GM19240 (cell line): Measurements from ENCODE around the gene WDR27.
"Not testable (repeated sequence)": the region's sequence is repeated elsewhere in the genome, so short reads cannot be mapped to it uniquely, and the experiment has no call there.

Experiments
- DNase-seq: peaks from one replicate; pipeline ENCODE4 v3.0.0; 2011; ENCODE audit warnings: low spot score; ENCODE audit not compliant: insufficient read length

WDR27 gene

DNA sequence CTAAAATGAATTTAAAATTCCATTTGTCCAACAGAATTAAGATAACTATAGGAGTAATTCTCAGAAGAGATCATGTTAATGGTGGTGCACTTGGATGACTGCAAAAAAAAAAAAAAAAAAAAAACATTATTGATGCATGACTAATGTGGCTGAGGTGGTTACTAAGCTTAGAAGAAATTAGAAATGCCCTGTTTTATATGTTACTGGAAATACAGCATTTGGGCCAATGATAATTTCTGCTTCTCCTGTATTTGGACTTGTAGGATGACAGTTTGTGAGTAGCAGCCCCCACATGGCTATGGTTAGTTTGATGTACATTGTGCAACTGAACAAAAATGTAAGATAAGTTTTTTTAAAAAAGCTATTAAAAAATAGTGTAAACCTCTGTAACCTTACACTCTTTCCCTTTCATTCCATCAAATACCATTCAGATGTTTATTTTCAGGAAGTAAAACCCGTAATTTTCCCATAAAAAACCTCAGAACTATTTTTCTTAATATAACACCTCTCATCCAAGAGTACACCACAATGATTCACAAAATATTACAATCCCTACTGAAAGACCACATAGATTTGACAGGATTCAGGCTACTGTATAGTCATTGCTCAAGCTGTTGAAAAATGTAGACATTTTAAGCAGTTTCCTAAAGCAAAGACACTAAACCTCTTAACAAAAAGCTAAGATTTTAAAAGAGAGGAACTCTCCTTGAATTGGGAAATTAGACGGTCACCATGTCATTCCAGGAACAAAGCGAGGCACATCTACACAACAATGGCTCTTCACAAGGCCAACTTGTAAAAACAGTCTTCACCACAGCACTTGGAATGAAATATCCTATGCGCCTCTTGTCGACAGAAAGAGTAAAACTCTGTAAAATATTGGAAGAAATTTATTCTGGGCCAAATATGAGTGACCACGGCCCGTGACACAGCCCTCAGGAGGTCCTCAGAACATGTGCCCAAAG lies 83.0 kb downstream of the WDR27 start:
- DNase-seq, result no peak

DNA sequence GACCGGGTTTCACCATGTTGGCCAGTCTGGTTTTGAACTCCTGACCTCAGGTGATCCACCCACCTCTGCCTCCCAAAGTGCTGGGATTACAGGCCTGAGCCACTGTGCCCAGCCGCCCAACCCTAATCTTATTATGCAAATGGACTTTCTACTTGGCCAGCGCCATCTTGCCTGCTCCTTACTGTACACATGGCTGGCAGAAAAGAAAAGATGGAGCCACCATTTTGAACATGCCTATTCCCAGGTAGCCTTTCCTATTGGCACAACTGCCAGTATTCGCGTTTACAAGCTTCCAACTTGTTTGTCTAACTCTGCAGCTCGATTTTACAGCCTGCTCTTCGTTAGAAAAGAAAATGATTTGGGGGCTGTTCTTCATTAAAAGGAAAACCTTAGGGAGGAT lies 84.3 kb downstream of the WDR27 start:
- no peak for DNase-seq

DNA sequence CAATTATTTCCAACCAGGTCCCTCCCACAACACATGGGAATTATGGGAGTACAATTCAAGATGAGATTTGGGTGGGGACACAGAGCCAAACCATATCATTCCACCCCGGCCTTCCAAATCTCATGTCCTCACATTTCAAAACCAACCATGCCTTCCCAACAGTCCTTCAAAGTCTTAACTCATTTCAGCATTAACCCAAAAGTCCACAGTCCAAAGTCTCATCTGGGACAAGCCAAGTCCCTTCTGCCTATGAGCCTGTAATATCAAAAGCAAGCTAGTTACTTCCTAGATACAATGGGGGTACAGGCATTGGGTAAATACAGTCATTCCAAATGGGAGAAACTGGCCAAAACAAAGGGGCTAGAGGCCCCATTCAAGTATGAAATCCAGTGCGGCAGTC lies 93.2 kb downstream of the WDR27 start:
- DNase-seq, result not testable (repeated sequence)

DNA sequence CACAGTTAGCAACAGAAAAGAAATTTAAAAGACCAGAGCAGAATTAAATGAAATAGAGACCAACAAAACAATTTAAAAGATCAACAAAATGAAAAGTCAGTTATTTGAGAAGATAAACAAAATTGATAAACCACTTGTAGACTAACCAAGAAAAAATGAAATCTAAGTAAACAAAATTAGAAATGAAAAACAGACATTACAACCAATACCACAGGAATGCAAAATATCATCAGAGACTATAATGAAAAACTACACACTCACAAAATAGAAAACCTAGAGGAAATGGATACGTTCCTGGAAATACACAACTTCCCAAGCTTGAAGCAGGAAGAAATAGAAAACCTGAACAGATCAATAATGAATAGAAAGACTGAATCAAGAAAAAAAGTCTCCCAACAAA lies 97.8 kb downstream of the WDR27 start:
- no peak for DNase-seq

DNA sequence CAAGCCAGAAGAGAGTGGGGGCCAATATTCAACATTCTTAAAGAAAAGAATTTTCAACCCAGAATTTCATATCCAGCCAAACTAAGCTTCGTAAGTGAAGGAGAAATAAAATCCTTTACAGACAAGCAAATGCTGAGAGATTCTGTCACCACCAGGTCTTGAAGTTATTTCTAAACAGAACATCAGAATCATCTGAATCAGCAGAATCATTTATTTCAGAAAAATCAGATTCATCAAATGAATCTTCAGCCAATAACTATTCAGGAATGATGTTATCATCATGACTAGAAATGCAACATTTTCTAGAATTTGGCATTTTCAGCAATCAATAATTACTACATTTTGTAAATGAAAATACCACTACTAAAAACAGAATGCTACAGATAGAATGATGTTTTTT lies 100.7 kb downstream of the WDR27 start:
- not testable (repeated sequence) for DNase-seq

DNA sequence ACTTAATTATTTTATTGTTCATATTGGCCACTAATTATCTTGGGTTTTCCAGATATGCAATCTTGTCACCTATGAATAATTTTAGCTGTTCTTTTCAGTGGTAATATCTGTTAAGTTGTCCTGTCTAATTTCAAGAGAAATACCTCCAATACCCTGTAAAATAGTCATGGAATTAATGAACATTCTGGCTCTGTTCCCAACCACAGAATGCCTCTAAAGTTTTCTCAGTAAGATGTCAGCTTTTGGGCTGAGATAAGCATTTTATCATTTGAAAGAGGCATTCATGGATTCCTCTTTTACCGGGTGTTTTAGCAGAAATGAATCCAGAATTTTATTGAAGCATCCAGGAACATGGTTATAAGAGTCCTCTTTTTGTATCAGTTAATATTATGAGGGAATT lies 109.3 kb downstream of the WDR27 start:
- DNase-seq, result no peak

DNA sequence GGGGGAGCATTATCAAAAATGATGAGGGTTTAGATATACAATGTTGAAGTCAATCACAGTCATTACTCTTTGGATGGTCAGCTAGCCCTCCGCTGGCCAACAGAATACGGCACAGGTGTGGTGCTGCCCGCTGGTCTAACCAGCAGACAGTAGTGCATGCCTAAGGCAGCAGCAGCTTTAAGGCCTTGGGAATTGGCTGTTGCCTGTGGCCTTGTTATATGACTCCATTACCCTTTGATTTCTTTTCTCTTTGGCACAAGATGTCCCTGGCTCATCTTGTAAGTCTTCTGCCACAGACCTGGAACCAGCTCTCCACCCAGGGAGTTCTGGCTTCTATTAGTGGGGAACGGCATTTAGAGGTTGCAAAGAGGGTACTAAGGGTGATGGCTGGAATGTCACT lies 110.2 kb downstream of the WDR27 start:
- DNase-seq, result no peak

DNA sequence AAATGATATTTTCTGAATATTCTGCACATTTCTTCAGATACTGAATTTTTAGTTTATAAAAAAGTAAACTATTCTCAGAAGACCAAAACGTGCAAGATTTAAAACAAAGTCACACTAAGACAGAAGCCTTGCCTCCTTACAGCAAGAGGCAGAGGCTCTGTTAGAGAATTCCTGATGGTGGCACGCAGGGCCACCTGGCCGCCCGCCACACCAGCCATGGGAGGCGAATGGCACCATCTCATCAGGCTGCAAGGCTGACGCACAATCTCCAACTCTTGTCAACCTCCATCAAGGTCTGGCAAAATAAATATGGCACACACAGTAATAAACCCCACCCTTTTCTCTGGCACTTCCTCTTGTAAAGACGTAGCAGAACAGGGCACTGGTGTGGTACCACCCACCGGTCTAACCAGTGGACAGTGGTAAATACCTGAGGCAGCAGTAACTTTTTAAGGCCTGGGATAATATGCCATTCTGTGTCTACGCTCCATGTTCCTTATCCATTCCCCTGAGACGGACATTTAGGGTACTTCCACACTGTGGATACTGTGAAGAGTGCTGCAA lies 111.4 kb downstream of the WDR27 start:
- DNase-seq, result no peak

DNA sequence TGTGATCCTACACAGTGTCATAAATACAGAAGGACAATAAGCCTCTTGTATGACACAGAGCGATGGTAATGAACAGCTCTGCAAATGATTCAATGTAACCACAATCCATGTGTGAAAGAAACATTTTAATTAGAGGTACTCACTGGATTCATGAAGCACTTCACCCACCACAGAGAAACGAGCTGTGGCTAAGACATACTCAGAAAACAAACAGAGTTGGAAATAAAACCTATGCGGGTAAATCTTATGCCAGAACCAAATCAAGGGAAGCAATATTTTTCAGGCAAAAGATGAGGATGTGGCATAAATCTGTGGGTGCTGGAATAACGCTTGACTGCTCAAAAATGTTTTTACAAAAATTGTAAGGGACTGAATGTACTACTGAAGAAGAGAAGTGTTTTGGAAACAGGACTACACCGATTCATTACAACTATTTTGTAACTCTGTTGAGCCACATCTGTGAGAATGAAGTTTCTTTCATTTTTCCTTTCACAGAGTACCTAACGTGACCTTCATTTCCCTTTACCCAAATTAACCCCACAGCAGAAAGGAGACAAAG lies 112.1 kb downstream of the WDR27 start:
- DNase-seq, result no peak

DNA sequence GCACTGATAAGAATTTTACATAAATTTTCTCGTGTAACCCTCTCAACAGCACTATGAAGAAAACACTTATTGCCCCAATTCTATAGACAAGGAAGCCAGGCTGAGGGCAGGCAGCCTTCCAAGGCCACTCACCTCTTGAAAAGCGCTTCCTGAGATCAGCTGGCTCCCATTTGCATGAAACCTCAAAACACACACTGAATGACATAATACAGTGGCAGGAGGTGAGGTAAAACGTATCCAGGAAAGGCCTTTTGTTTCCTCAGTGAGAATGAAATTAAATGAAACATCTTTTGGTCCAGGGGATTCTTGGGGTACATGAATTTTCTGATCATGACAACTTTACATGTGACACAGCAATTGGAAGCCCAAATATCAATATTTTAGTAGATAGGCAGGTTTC lies 112.5 kb downstream of the WDR27 start:
- no peak for DNase-seq

DNA sequence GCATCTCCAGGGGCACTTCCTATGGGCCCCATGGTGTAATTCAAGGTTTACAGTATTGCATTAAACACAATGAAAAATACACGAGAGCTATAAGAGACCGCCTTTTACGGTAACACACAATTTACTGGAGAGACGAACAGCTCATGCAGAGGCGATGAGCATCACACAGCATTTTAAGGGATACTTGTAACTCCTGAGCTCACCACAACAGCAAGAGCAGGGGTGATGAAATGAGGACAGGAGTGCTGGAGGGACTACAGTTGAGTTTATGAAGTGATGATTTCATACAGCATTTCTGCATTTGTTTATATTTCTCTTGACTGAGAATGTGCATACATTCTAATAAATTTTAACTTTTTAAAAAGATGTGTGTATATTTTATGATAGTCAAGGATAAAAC lies 113.9 kb downstream of the WDR27 start:
- DNase-seq, result no peak

DNA sequence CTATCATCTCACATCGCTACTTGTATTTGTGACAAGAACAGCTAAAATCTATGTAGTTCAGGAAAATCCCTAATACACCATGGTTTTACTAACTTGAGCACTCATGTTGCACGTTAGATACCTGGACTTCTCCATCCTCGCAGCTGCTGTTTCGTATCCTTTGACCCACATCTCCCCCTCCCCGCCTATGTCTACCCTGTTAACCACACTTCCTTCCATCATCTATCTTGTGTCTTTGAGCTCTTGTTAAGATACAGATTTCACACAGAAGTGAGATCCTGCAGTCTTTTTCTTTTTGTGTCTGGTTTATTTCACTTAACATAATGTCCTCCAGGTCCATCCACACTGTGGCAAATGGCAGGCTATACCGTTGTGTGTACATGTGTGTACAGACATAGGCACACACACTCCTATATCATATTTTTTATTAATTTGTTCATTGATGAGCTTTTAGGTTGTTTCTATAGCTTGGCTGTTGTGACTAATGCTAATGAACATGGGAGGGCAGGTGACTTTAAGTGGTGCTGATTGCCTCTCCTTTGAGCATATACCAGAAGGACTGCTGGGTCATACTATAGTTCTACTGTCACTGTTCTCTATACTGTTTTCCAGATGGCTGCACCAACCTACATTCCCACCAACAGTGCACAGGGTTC lies 117.8 kb downstream of the WDR27 start:
- DNase-seq, result no peak

DNA sequence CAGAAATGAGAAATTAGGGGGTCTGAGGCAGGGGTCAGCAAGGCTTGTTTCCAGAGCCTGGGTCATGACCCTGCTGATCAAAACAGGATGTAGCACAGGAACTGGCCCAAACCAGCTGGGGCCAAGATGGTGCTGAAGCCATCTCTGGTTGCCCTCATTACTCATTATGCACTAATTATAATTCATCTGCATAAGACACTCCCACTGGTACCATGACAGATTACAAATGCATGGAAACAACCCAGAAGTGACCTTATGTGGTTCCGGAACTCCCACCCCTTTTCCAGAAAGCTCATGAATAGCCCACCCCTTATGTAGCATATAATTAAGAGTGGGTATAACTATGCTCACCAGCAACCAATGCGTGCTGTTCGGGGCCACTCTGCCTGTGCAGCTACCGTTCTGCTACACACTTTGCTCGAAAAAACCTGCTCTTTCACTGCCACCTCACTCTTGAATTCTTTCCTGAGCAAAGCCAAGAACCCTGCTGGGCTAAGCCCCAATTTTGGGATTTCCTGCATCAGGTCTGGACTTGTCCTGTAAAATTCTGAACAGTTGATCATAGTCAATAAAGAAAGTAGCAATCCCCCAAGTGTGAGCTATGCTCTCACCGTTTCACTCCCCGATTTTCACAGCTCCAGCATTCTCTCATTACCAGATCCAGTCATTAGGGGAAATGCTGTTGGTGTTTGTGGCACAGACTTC lies 122.3 kb downstream of the WDR27 start:
- no peak for DNase-seq

DNA sequence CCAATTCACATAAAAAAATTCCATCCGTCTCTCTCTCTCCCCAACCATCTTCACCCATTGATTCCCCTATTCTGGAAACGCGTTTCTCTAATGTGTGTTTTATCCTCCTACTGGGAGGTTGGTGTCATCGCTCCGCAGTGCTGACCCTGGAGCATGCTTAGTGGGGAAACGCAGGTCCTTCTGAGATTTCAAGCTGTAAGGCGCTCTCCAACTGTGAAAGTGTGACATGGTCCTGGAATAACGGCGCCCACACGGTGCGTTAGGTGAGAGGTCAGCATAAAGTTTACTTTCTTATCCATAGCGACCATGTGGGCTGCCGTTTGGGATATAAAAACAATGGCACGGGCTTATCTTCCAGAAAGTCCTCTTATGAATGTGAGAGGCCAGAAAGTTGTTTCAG lies 123.9 kb downstream of the WDR27 start:
- no peak for DNase-seq

DNA sequence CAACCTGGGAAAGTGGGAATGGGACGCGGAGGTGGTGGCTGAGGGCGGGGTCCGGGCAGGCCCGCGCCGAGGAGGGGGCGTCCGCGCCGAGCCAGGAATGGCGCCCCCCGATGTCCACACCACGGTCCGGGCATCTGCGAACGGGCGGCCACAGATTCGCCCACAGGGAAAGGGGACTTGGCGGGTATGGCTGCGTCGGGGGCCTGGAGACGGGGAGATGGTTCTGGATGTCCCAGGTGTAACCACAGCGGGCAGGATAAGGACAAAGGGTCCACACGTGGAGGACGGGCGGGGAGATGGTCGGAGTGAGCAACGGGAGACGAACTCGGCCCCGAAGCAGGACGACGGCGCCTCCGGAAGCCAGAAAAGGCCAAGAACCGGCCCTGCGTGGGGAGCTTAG lies 124.6 kb downstream of the WDR27 start:
- no peak for DNase-seq

DNA sequence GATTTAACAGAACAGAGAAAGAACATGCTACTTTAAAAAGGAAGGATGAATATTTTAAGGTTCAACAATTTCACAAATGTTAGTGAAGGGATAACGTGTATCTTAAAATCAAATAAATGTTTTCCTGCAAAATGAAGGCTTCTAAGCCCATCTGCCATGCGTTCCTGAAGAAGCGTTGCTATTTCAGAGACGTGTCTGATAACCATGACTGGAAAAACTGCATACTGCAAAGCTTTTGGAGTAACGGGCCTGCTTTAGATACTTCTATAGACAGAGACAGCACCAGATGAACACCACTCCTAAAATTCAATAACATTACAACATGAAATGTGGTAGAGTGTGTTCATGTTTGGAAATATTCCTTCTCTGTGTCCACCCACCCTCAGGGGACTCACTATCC lies 126.0 kb downstream of the WDR27 start:
- no peak for DNase-seq

DNA sequence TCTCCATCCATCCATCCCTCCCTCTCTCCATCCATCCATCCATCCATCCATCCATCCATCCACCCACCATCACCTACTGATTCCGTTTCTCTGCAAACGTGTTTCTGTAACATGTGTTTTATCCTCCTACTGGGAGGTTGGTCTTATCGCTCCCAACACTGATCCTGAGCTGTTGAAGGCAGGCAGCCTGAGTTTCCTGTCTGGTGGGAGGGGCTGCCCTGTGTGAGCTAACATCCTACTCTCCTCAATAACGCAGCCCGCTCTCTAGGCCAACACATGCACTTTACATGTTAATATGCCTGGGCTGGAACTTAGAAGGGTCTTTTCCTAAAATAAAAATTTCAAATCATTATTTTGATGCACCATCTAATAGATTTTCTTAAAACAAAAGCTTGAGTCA lies 126.5 kb downstream of the WDR27 start:
- DNase-seq, result no peak

DNA sequence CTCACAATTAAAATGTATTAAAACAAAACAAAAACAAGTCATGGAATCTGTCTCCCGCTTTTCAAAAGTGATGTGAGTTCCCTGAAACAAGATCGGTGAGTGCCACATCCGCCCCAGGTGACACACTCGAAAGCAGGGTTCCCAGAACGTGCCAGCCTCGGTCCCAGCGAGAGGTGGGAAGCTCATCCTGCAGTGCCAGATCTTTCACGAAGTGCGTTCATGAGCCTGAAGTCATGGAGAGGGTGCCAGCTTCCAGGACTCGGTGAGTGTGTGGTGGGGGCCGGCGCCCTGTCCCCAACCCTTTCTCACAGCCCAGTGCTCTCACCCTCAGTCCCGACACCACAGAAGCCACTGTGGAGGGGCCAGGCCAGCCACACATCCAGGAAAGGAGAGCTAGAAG lies 127.4 kb downstream of the WDR27 start:
- no peak for DNase-seq

DNA sequence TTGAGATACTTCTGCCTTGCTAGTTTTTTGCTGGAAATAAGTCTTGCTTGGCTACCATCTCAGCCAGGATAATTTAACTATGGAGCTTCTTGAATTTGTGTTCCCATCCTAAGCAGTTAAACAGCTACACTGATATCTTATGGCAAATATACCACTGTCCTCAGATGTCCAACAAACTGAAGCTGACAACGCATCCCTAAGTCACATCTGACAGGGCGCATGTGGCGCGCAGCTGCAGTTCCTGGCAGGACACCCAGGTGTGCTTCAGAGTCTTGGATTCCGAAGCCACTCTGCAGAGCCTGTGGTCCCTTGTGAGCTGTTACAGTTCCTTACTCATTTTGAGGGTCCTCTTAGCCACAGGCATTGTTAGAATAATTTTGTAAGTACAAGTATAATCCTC lies 127.9 kb downstream of the WDR27 start:
- no peak for DNase-seq

DNA sequence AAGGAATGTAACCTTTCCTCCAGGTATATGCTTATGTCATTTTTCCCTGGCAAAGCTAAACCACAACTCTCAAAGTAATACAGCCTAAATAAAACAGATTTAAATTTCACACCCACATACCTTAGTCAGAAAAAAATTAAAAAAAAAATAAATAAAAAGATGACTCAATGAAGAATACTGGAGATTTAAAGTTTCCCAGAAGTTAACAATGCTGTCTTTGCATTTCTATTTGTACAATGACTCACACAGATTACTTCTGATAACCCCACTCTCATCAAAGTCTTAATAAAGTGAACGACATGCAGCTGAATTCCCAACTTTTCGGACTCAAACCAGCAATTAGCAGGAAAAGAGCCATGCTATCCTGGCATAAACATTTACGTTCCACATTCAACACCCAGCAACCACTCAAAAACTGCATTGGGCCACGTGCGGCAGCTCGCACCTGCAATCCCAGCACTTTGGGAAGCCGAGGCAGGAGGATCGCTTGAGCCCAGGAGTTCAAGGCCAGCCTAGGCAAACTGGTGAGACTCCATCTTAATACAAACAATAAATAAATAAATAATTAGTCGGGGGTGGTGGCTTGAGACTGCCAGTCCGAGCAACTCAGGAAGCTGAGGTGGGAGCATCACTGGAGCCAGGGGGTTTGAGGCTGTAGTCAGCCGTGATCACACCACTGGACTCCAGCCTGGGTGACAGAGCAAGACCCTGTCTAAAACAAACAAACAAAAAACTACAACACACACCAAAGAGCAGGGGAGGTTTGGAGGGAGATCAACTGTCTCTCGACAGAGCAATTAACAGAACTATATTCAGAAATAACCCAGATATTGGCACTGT lies 130.5 kb downstream of the WDR27 start:
- DNase-seq, result no peak
